GM21825 (cell line): ENCODE measurements around the gene ITGBL1.

Source experiments
- ATAC-seq: cut with Tn5 transposase; IDR thresholded peaks from one replicate; pipeline ENCODE4 v1.9.1; 2021; ENCODE audit warnings: mild to moderate bottlenecking, moderate library complexity; ENCODE audit not compliant: unreplicated experiment

ITGBL1 gene

DNA sequence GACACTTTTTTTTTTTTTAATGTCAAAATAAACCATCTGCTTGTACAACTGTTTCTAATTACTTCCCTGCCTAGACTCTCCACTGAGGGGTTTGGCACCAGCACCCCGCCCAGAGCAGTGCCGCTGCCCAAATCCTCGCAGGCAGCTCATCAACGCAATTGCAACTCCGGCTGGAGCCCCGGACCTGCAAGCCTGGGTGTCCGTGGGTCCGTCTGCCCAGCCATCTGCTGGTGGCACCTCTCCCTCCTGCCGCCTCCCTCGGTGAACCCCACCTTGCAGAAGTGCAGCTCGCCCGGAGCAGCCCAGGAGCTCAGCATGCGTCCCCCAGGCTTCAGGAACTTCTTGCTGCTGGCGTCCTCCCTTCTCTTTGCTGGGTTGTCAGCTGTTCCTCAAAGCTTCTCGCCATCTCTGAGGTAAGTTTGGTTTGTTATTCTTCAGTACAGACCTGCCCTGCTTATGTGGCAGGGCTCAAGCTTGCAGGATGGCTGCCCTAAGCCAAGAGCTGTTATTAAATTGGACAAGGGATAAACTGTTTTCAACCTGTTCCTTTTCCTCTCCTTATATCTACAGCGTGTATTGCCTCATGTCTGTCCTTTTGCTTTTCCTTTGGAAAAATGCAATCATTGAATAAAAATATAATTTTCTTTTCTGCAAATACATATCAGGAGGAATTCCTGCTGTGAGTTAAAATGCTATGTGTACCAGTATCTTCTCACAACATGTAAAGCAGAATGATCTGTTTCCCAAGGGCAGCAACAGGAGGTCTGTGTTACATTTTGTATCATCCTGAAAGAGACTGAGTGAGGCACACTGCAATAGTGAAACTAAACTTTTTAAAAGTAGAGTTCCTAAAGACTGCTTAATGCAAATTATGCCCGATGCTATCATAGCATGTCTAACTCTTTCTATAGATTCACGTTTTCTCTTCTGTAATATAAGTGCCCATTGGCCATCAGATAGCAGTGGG lies at the start of gene ITGBL1:
TSS of gene ITGBL1 (plus strand) at position 157 of the 967 bp plus-strand sequence. CDS start at position 316, 159 bp downstream.
- ATAC-seq, result peak; percentile 76

- ATAC-seq, result no peak
These were observed 45.7 kb upstream of the ITGBL1 start for GRCh38 chr13:101406791-101407190.

DNA sequence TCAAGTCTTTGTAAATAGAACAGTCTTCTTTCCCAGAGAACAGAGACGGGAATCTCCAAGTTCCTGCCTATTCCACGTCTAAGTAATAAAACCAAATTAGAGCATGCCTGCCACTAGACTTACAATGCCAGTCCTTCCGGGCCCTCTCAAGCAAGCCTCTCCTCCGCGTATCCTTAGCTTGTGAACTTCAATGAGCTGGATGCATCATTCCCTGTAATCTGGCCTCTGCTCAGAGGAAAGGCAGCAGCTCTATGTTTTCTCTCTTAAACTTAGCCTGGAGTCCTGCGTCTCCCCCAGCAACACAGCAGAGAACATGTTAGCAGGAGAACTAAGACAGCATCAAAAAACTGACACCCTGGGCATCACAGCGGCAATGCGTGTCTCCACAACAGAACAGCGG lies 44.3 kb upstream of the ITGBL1 start:
- ATAC-seq, result no peak

DNA sequence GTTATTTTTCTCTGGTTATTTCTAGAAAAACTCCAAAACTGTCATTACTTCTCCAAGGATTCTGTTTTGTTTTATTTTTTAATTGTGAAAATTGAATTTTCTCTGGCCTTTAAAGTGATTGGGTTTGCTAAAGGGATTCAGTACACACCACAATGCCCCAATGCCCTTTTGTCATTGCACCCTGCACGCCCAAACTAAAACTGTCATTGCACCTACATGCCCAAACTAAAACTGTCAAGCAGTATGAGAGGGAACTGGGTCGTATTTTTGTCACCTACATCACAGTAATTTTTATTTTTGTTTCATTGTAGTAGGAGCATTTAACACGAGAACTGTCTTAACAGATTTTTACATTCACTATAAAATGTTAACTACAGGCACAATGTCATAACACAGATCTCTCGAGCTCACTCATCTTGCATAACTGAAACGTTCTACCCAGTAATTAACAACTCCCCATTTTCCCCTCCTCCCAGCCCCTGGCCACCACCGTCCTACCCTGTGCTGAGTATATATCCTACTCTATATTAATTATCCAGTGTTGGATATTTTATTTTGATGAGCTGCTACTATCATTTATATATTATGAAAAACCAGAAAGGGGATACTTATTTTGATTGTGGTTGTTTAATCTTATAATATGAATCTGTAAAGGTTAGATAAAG lies 43.4 kb upstream of the ITGBL1 start:
- ATAC-seq, result no peak

DNA sequence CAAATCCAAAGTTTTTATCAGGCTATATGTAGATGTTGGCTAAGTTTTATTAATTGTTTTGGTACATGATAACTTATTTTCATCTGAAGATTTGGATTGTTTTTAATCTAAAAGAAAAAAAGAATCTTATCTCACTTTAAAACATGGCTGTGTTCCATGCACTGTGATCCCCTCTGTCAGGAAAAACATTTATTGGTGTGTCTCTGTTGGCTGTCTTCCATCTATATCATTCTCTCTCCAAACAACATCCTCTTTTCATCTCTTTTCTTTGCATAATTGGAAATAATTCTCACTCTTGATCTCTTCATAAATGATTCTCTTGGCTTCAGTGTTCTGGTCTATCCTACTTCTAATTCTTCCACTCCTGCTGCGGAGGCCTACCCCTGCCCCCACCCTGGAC lies 40.4 kb upstream of the ITGBL1 start:
- ATAC-seq, result no peak

- ATAC-seq, result no peak
These were observed 36.9 kb upstream of the ITGBL1 start for GRCh38 chr13:101415358-101416174.

- no peak for ATAC-seq
These were observed 36.1 kb upstream of the ITGBL1 start, which contains the start of gene NALCN for GRCh38 chr13:101416181-101417042. Gene NALCN (minus strand): TSS chr13:101416508. CDS start chr13:101399126, 17,382 bp downstream.

DNA sequence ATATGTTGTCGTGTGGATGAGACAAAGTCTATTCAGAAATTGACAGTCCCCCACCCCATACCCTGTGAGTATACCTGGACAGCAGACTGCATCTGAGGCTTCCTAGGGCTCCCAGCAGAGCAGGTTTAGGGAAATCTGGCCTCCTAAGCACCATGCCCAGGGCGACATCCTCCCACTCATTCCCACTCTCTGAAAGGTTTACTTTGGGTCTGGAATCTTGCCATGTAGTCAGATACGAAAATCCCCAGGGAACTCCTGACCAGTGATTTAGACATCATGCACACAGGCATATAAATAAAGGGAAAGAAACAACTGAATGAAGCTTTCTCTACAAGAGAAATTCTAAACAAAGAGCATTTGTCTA lies 35.5 kb upstream of the ITGBL1 start:
- no peak for ATAC-seq

GRCh38 chr13:101417501-101417900 lies 35.0 kb upstream of the ITGBL1 start:
- ATAC-seq, result no peak

GRCh38 chr13:101423872-101424271 lies 28.6 kb upstream of the ITGBL1 start:
- ATAC-seq, result no peak

DNA sequence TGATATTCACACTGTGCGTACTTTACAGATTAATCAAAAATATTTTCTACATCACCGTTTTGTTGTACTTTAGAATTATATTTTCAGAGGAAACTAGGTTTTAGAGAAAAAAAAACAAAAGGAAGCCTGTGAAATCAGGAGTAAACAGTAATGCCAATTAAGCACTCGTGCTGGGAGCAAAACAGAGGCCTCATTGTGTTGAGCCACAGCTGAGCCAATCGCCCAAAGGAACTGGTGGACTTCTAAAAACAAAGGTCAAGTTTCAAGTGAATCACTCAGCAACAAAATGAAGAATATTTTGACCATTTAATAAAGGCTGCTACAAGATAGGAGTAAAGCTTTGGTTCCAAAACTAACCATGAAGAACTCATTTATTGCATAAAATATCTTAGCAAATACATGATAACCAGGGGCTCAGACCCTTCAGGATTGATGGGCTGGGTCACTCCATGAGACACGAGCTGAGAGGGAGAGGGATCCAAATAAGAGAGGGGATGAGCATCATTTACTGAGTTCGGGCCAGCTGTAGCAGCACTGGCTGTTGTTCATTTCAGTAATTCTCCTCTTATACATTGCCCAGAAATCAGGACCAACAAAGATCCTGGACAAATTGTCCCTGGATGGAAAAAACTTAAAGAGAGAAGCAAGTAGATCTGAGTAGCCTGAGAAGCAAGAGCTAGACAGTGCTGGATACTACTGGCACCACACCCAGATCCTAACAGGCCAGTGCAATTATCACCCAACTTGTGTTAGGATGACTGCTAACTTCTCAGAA lies 27.9 kb upstream of the ITGBL1 start:
- ATAC-seq, result no peak

DNA sequence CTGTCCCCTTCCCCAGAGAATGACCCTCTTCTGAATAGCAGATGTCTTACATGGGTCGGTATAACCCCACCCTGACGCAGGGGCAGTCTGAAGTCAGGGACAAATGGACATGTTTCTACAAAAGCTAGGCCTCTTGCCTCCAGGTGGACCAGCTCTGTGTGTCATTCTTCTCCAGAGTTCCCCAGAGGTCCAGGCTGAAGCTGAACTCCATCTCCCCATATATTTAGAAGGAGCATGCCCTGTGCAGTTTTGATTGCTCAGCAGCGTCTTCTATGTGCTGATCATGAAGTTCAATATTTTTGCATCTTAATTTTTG lies 27.4 kb upstream of the ITGBL1 start:
- ATAC-seq, result no peak

DNA sequence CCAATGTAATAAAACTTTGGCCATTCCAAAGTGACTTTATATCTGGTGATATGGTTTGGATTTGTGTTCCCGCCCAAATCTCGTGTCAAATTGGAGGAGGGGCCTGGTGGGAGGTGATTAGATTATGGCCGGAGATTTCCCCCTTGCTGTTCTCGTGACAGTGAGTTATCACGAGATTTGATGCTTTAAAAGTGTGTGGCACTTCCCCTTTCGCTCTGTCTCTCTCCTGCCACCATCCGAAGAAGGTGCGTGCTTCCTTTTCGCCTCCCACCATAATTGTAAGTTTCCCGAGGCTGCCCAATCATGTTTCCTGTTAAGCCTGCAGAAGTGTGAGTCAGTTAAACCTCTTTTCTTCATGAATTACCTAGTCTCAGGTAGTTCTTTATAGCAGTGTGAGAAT lies 26.9 kb upstream of the ITGBL1 start:
- ATAC-seq, result no peak

GRCh38 chr13:101429733-101430132 lies 22.7 kb upstream of the ITGBL1 start:
- no peak for ATAC-seq

GRCh38 chr13:101433895-101434294 lies 18.6 kb upstream of the ITGBL1 start:
- ATAC-seq, result no peak

DNA sequence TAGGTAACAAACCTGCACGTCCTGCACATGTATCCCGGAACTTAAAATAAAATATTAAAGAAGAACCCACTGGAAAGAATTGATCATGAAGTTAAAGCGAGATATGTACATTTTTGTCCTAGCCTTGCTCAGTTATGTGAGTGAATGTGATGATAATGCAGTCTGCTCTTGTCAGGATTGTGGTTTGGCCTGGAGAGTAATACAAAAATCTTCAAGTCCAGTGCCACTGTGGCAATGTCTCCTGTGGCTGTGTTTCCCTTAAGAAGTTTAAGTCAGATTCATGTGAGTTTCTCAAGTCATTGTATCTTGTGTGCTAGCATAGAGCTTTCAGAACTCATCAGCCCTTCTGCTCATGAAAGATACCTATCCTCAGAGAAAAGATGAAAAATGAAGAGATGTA lies 18.0 kb upstream of the ITGBL1 start:
- ATAC-seq, result no peak

DNA sequence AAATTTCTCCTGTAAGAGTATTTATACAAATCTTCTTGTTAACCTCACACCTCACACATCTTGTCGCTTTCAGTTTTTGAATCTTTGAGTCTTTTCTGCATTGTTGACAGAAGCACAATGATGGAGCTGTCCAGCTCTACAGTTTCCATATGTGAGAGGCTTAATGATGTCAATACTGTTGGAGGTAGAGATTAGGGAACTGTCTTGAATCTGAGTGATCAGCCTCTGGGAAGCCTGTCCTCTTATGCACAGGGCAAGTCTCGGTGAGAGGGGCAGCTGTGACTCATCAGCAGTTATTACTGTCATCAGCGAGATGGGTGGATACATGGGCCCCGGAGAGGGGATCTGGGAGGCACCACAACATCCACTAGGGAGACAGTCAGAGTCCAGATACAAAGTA lies 4.6 kb upstream of the ITGBL1 start:
- no peak for ATAC-seq

DNA sequence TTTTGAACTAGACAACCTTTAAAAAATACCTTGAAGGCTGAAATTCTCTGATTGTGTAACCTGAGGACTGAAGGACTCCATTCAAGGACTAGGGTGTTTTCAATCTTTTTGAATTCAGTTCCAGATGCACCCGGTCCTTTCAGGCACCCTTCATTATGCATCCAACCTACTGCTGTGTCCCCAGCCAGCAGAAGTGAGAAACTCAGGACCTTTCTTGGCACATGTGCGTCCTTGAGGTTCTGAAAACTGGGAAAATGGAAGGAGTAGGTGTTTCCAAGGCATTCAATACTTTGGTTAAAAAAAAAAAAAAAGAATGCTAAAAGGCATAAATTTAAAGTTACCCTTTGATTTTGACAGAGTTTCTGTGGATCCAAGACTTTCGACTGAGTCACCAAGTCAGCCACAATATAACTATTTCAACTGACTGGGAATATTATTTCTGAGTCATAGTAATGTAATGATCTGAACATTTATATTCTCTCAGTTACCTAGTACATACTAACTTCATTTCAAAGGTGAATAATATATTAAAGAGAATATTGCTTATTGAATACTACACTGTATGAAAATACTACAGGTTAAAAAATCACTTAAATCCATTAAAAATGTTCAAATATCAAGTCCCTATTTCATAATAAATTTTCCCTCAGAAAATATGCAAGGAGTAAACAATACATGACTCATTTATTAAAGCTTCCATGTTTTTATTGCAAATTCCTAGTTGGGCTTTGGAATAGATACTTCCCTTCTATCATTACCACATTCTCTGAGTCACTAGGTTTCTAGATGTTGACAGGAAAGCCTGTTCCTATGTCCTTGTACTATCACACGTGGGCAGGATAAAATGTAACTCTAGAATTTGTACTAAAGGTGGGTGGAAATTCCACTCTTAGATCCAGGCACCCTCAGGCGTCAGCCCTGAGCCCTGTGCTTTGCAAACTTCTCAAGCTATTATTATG lies 2.4 kb upstream of the ITGBL1 start:
- no peak for ATAC-seq

DNA sequence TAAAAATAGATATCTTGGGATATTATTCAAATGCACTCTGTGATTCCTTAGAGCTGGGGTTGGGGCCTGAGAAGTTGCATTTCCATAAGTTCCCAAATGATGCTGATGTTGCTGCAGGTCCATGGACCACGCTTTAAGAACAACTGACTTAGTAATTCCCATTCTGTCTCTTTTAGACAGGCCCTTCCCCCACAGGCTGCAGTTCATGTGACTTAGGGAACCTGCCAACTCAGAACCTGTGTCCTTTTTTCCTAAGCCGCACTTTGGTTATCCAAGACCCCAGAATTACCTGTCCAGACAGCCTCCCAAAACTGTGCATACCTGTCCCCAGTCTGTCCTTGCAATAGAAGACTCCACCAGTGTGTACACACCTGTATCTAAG lies 1.7 kb upstream of the ITGBL1 start:
- ATAC-seq, result no peak
